Keratinocyte (primary cell): ENCODE data around the gene FAM50A. TPM values are rescaled to one million over a fixed set of nuclear protein-coding genes. Genes with fewer than 3 reads are reported as not detected.
"Not testable (repeated sequence)": the region's sequence is repeated elsewhere in the genome, so short reads cannot be mapped to it uniquely, and the experiment has no call there.

Experiments
- DNase-seq: peaks from one replicate; pipeline ENCODE4 v3.0.0-alpha.2; 2011; ENCODE audit warnings: low read depth, missing footprints, low spot score
- FAIRE-seq: peaks from 2 replicates; lab custom pipeline; 2011; peaks lifted over from hg19 to GRCh38; lab: Jason Lieb, UNC
- H2AFZ ChIP-seq: 2 replicates; pipeline ENCODE4 v1.6.0; 2012; ENCODE audit warnings: low read length, control low read depth, inconsistent platforms; ENCODE audit not compliant: control insufficient read depth
- H3K27ac ChIP-seq: 2 replicates; pipeline ENCODE4 v1.5.1; 2011; ENCODE audit warnings: low read length; ENCODE audit not compliant: control insufficient read depth, insufficient read depth
- H3K27me3 ChIP-seq: 3 replicates; pipeline ENCODE4 v1.6.0; 2011; ENCODE audit warnings: low read length; ENCODE audit not compliant: control insufficient read depth, insufficient read depth; ENCODE audit errors: extremely low read depth
- H3K36me3 ChIP-seq, 2 experiments: 2 replicates in 1 of 2; 3 replicates in 1 of 2; pipeline ENCODE4 v1.5.1; 2011; ENCODE audit warnings: low read length in 2 of 2, mild to moderate bottlenecking in 1 of 2; ENCODE audit not compliant: control insufficient read depth in 2 of 2, insufficient read depth in 2 of 2; ENCODE audit errors: extremely low read depth in 1 of 2
- H3K4me1 ChIP-seq: 3 replicates; pipeline ENCODE4 v1.5.1; 2011; ENCODE audit warnings: low read length; ENCODE audit not compliant: control insufficient read depth, insufficient read depth; ENCODE audit errors: extremely low read depth
- H3K4me2 ChIP-seq: 3 replicates; pipeline ENCODE4 v1.6.0; 2011; ENCODE audit warnings: low read depth, low read length; ENCODE audit not compliant: control insufficient read depth, insufficient read depth; ENCODE audit errors: extremely low read depth
- H3K4me3 ChIP-seq, 3 experiments: fragments of 200-600 bp in 1 of 3; sonication (generic) in 1 of 3; 2 replicates in 2 of 3; 3 replicates in 1 of 3; pipeline ENCODE4 v1.5.1; 2011 to 2016; ENCODE audit warnings: low read length in 3 of 3, mild to moderate bottlenecking in 3 of 3, control low read depth in 2 of 3, inconsistent platforms in 1 of 3, low read depth in 1 of 3, mixed read lengths in 1 of 3, mixed run types in 1 of 3, moderate library complexity in 1 of 3; ENCODE audit not compliant: control insufficient read depth in 2 of 3, insufficient read depth in 2 of 3; ENCODE audit errors: extremely low read depth in 1 of 3
- H3K79me2 ChIP-seq: 2 replicates; pipeline ENCODE4 v1.6.0; 2012; ENCODE audit warnings: low read length; ENCODE audit not compliant: control insufficient read depth, insufficient read depth
- H3K9ac ChIP-seq: 3 replicates; pipeline ENCODE4 v1.6.0; 2011; ENCODE audit warnings: low read length; ENCODE audit not compliant: control insufficient read depth, insufficient read depth; ENCODE audit errors: extremely low read depth
- H3K9me1 ChIP-seq: 3 replicates; pipeline ENCODE4 v1.6.0; 2011; ENCODE audit warnings: low read length; ENCODE audit not compliant: control insufficient read depth, insufficient read depth; ENCODE audit errors: extremely low read depth
- H3K9me3 ChIP-seq: 2 replicates; pipeline ENCODE4 v1.5.1; 2012; ENCODE audit warnings: low read depth, low read length; ENCODE audit not compliant: control insufficient read depth
- H4K20me1 ChIP-seq: 3 replicates; pipeline ENCODE4 v1.6.0; 2011; ENCODE audit warnings: low read length; ENCODE audit not compliant: control insufficient read depth, insufficient read depth; ENCODE audit errors: extremely low read depth
- EZH2 ChIP-seq: IDR thresholded peaks from one replicate; pipeline ENCODE4 v1.6.1; 2012; ENCODE audit warnings: inconsistent platforms, mild to moderate bottlenecking, low read length, moderate library complexity
- dilution Hi-C: fragments of 300-500 bp; cut with MboI; formaldehyde crosslinking; loops from one replicate; pipeline ENCODE4 v1.7.0; 2020; ENCODE audit warnings: low sequenced_read_pairs; ENCODE audit not compliant: extremely low pct_ligation_motif_present
- polyA plus RNA-seq, 5 experiments: library from polyadenylated mRNA; depleted of rRNA in 3 of 5; stranded (reverse) in 3 of 5; stranded (forward) in 1 of 5; unstranded in 1 of 5; fragments of >200 nt; gene quantifications; 1 replicate in 1 of 5; 2 replicates in 3 of 5; 3 replicates in 1 of 5; pipeline versions ENCODE4 v1.2.1 to v1.2.3, GENCODE V29; 2011 to 2012; ENCODE audit warnings: missing spikeins in 2 of 5, low read depth in 1 of 5, low replicate concordance in 1 of 5
- TF ChIP-seq, protein P1 (sequence below), 3 experiments: IDR thresholded peaks in 1 of 3; conservative IDR thresholded peaks in 1 of 3; optimal IDR thresholded peaks in 1 of 3; 2 replicates in 2 of 3; 3 replicates in 1 of 3; pipeline versions ENCODE3 to v1.5.1; 2011; ENCODE audit warnings: low read length in 3 of 3, mild to moderate bottlenecking in 3 of 3, moderate library complexity in 2 of 3, control low read depth in 1 of 3, inconsistent platforms in 1 of 3; ENCODE audit not compliant: insufficient read depth in 2 of 3; ENCODE audit errors: extremely low read depth in 1 of 3

The FAM50A gene
- polyA plus RNA-seq, 1 donor (not counting 4 experiments of a cell fraction or from before 2014, with no cell fraction given) = 35.7 TPM

GRCh38 chrX:154398668-154399526 is 45.0 kb upstream of the FAM50A start:
- peak overlapping the region; percentile 60 to 80 (median 65) for H3K4me3 ChIP-seq
- FAIRE-seq (no peak), DNase-seq (no peak)
- peak overlapping the region; percentile 83 for H3K4me2 ChIP-seq
- H4K20me1 ChIP-seq = no peaks in the 10 kb centered on the region
- H3K27ac ChIP-seq = peak overlapping the region; percentile 92
- H3K79me2 ChIP-seq = peaks cover 13% of the 10 kb centered on the region
- peaks cover 4 to 18% of the 10 kb centered on the region in 2 experiments for H3K36me3 ChIP-seq
- no peaks in the 10 kb centered on the region for H3K9me3 ChIP-seq
- peaks cover 2% of the 10 kb centered on the region for H3K4me1 ChIP-seq
- TF ChIP-seq, protein P1, sequence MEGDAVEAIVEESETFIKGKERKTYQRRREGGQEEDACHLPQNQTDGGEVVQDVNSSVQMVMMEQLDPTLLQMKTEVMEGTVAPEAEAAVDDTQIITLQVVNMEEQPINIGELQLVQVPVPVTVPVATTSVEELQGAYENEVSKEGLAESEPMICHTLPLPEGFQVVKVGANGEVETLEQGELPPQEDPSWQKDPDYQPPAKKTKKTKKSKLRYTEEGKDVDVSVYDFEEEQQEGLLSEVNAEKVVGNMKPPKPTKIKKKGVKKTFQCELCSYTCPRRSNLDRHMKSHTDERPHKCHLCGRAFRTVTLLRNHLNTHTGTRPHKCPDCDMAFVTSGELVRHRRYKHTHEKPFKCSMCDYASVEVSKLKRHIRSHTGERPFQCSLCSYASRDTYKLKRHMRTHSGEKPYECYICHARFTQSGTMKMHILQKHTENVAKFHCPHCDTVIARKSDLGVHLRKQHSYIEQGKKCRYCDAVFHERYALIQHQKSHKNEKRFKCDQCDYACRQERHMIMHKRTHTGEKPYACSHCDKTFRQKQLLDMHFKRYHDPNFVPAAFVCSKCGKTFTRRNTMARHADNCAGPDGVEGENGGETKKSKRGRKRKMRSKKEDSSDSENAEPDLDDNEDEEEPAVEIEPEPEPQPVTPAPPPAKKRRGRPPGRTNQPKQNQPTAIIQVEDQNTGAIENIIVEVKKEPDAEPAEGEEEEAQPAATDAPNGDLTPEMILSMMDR (optimal IDR thresholded peaks at IDR 0.05 in 1 of 3, IDR thresholded peaks at IDR 0.05 in 1 of 3, conservative IDR thresholded peaks at IDR 0.05 in 1 of 3; ENCODE audit: extremely low read depth in 1 of 3, insufficient read depth in 2 of 3, low read length in 3 of 3) = peak in 2 of 3 experiments; percentile 66 to 67
- no peak for TF ChIP-seq EZH2
- no peaks in the 10 kb centered on the region for H3K27me3 ChIP-seq
- dilution Hi-C loops = no loop called here
- H2AFZ ChIP-seq = no peak overlapping the region
- H3K9ac ChIP-seq = peak overlapping the region; percentile 98
- no peaks in the 10 kb centered on the region for H3K9me1 ChIP-seq

DNA sequence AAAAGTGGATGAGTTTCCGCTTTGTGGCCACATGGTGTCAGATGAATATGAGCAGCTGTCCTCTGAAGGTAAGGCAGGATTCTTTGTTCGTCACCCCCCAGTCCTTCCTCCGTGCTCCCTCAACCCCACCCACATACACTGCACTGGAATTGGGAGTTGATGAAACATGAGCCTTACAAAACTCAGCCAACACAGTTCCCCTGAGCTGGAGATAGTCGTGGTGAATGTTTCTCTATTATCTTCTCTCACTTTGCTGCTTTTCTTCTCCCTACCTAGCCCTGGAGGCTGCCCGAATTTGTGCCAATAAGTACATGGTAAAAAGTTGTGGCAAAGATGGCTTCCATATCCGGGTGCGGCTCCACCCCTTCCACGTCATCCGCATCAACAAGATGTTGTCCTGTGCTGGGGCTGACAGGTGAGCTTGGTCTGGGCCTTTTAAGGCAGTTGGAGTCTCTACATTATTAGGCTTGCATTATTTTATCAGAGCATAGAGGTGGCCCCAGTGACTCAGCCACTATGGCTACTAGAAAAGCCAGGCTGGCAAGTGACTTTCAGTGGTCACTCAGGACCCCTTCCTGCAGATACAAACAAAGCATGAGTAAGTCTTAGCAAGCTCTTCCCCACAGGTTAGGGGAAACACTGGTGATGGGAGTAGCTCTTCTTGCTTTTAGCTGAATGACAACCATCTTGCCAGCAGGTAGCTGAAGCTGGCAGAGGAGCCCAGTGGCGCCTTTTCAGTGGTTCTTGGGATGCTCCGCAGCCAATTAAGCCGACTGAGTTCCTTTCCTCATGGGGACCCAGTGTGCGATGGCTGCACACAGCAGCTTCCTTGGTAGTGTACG is 44.2 kb upstream of the FAM50A start:
- Histone ChIP-seq H4K20me1 (no peaks in the 10 kb centered on the region), H3K4me2 (peak overlapping the region; percentile 83), H3K9me1 (no peaks in the 10 kb centered on the region), H3K36me3 (peaks cover 4 to 18% of the 10 kb centered on the region in 2 experiments), H3K79me2 (peaks cover 13% of the 10 kb centered on the region), H3K4me3 (peak overlapping the region; percentile 60 to 80 (median 65)), H3K4me1 (peaks cover 2% of the 10 kb centered on the region), H3K27ac (peak overlapping the region; percentile 92), H3K9ac (peak overlapping the region; percentile 98), H3K9me3 (no peaks in the 10 kb centered on the region), H2AFZ (no peak overlapping the region), H3K27me3 (no peaks in the 10 kb centered on the region)
- no peak for FAIRE-seq
- TF ChIP-seq EZH2 = no peak
- TF ChIP-seq, protein P1 (optimal IDR thresholded peaks at IDR 0.05 in 1 of 3, IDR thresholded peaks at IDR 0.05 in 1 of 3, conservative IDR thresholded peaks at IDR 0.05 in 1 of 3; ENCODE audit: extremely low read depth in 1 of 3, insufficient read depth in 2 of 3, low read length in 3 of 3) = no peak
- DNase-seq = no peak
- dilution Hi-C loops = no loop called here

DNA sequence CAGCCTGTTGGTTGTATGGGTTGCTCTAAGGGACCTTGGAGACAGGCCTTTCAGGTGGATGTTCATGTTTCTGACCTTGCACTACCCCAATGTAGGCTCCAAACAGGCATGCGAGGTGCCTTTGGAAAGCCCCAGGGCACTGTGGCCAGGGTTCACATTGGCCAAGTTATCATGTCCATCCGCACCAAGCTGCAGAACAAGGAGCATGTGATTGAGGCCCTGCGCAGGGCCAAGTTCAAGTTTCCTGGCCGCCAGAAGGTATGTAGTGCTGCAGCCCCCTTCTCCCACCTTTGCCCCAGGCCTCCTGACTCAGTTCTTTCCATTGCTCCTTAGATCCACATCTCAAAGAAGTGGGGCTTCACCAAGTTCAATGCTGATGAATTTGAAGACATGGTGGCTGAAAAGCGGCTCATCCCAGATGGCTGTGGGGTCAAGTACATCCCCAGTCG is 43.5 kb upstream of the FAM50A start:
- Histone ChIP-seq H3K36me3 (peaks cover 6 to 18% of the 10 kb centered on the region in 2 experiments), H3K4me2 (peak overlapping the region; percentile 83), H3K4me3 (peak overlapping the region in 1 of 3 experiments; percentile 65), H3K79me2 (peaks cover 13% of the 10 kb centered on the region)
- FAIRE-seq, DNase-seq, dilution Hi-C loops, H3K9me1 ChIP-seq, H3K27me3 ChIP-seq, H3K4me1 ChIP-seq, H3K27ac ChIP-seq, H2AFZ ChIP-seq, H3K9me3 ChIP-seq, H3K9ac ChIP-seq, H4K20me1 ChIP-seq: not testable (repeated sequence)
